GM19467 (cell line): ENCODE results near the gene RPL28.
"Not testable (repeated sequence)": the region's sequence is repeated elsewhere in the genome, so short reads cannot be mapped to it uniquely, and the experiment has no call there.

ENCODE experiments used
- ATAC-seq: cut with Tn5 transposase; IDR thresholded peaks from one replicate; pipeline ENCODE4 v1.9.1; 2021; ENCODE audit warnings: mild to moderate bottlenecking, moderate library complexity; ENCODE audit not compliant: unreplicated experiment

The RPL28 gene

GRCh38 chr19:55446060-55446459 lies 60.3 kb downstream of the RPL28 start:
- no peak for ATAC-seq

GRCh38 chr19:55447421-55448174 lies 61.9 kb downstream of the RPL28 start:
- no peak for ATAC-seq

- ATAC-seq = not testable (repeated sequence)
These were observed 62.4 kb downstream of the RPL28 start for GRCh38 chr19:55448175-55448490.

- no peak for ATAC-seq
These were observed 63.7 kb downstream of the RPL28 start for GRCh38 chr19:55449469-55449868.

GRCh38 chr19:55451163-55451964 lies 65.6 kb downstream of the RPL28 start:
- ATAC-seq = no peak

GRCh38 chr19:55451965-55452748 lies 66.4 kb downstream of the RPL28 start:
- no peak for ATAC-seq
